A549 (cell line): Measurements from ENCODE around the gene BORA.
"Not testable (repeated sequence)": the region's sequence is repeated elsewhere in the genome, so short reads cannot be mapped to it uniquely, and the experiment has no call there.

Experiments used
- CTCF ChIP-seq: fragments of >200 bp; sonication (Bioruptor Twin); formaldehyde crosslinking; IDR thresholded peaks from 3 replicates; pipeline ENCODE4 v1.5.1; 2016
- JUNB ChIP-seq: fragments of >200 bp; sonication (Bioruptor Twin); formaldehyde crosslinking; IDR thresholded peaks from 2 replicates; pipeline ENCODE4 v1.6.1; 2016
- POLR2AphosphoS2 ChIP-seq: conservative IDR thresholded peaks from 2 replicates; pipeline ENCODE4 v1.6.1; 2012; ENCODE audit warnings: low read length, improper control_type of control experiment, inconsistent platforms

GRCh38 chr13:72784679-72785078, 57.0 kb downstream of the BORA start:
- TF ChIP-seq CTCF, JUNB, POLR2AphosphoS2: not testable (repeated sequence)
